B cell (primary cell): ENCODE data around the gene SFXN1. TPM values are rescaled to one million over a fixed set of nuclear protein-coding genes. Genes with fewer than 3 reads are reported as not detected.

ENCODE experiments used
- ATAC-seq: fragments of 200-7000 bp; cut with Tn5 transposase; one replicate; pipeline ENCODE4 v1.10.0; 2021; ENCODE audit warnings: low read depth, mild to moderate bottlenecking, moderate number of reproducible peaks, moderate library complexity
- CTCF ChIA-PET: fragments of 350-600 bp; sonication (Branson Sonifier 250); formaldehyde crosslinking; loops from one replicate; lab custom pipeline; 2021; ENCODE audit warnings: antibody characterized with exemption, inconsistent platforms; lab: Charles Lee
- POLR2A ChIA-PET: fragments of 350-600 bp; sonication (Branson Sonifier 250); formaldehyde crosslinking; loops from one replicate; lab custom pipeline; 2021; ENCODE audit warnings: antibody characterized with exemption; lab: Charles Lee
- DNase-seq: peaks from one replicate; pipeline ENCODE4 v3.0.0; 2013
- H2AFZ ChIP-seq: 2 replicates; pipeline ENCODE4 v1.6.1; 2012; ENCODE audit warnings: mild to moderate bottlenecking, low read depth, low read length; ENCODE audit not compliant: insufficient read depth, poor library complexity, severe bottlenecking
- H3K27ac ChIP-seq, 2 donors: 1 replicate in 1 of 2; 2 replicates in 1 of 2; pipeline ENCODE4 v1.5.1; 2012 to 2013; ENCODE audit warnings: low read length in 2 of 2, mild to moderate bottlenecking in 2 of 2, moderate library complexity in 1 of 2
- H3K27me3 ChIP-seq, 4 experiments: fragments of 200-600 bp in 1 of 4; sonication (generic) in 1 of 4; replicated peaks in 1 of 4; 1 replicate in 2 of 4; 2 replicates in 2 of 4; pipeline versions ENCODE4 v1.6.1 to v1.7.0; 2013 to 2016; ENCODE audit warnings: low read length in 3 of 4, mild to moderate bottlenecking in 2 of 4, mixed read lengths in 1 of 4, moderate library complexity in 1 of 4; ENCODE audit not compliant: insufficient read depth in 4 of 4, control insufficient read depth in 3 of 4; ENCODE audit errors: control extremely low read depth in 1 of 4
- H3K36me3 ChIP-seq, 2 experiments: replicated peaks in 1 of 2; 1 replicate in 1 of 2; 2 replicates in 1 of 2; pipeline versions ENCODE4 v1.6.1 to v1.7.1; 2013; ENCODE audit warnings: low read length in 1 of 2; ENCODE audit not compliant: insufficient read depth in 2 of 2, control insufficient read depth in 1 of 2; ENCODE audit errors: control extremely low read depth in 1 of 2, extremely low read depth in 1 of 2
- H3K4me1 ChIP-seq, 2 donors: fragments of 200-600 bp in 1 of 2; sonication (generic) in 1 of 2; 1 replicate in 1 of 2; 2 replicates in 1 of 2; pipeline versions ENCODE4 v1.5.1 to v1.6.1; 2013 to 2017; ENCODE audit warnings: low read length in 2 of 2; ENCODE audit not compliant: control insufficient read depth in 2 of 2, insufficient read depth in 2 of 2
- H3K4me2 ChIP-seq: replicated peaks from 2 replicates; pipeline ENCODE3; 2012; ENCODE audit warnings: mild to moderate bottlenecking, low read depth, low read length; ENCODE audit not compliant: poor library complexity, severe bottlenecking
- H3K4me3 ChIP-seq, 5 experiments: fragments of 200-600 bp in 1 of 5; sonication (generic) in 1 of 5; 1 replicate in 3 of 5; 2 replicates in 2 of 5; pipeline versions ENCODE4 v1.5.1 to v1.7.0; 2011 to 2016; ENCODE audit warnings: low read length in 4 of 5, mild to moderate bottlenecking in 4 of 5, low read depth in 2 of 5, control low read depth in 1 of 5, moderate library complexity in 1 of 5; ENCODE audit not compliant: insufficient read depth in 1 of 5; ENCODE audit errors: control extremely low read depth in 1 of 5, extremely low read depth in 1 of 5
- H3K79me2 ChIP-seq: fragments of 200-600 bp; sonication (generic); one replicate; pipeline ENCODE4 v1.6.0; 2016; ENCODE audit warnings: low read length; ENCODE audit not compliant: control insufficient read depth, insufficient read depth
- H3K9ac ChIP-seq: fragments of 200-600 bp; sonication (generic); 2 replicates; pipeline ENCODE4 v1.6.1; 2017; ENCODE audit warnings: mild to moderate bottlenecking, low read length, moderate library complexity
- H3K9me3 ChIP-seq, 3 donors: one replicate each; pipeline versions ENCODE4 v1.6.1 to v1.7.1; 2013; ENCODE audit warnings: low read length in 2 of 3; ENCODE audit not compliant: control insufficient read depth in 2 of 3, insufficient read depth in 1 of 3; ENCODE audit errors: control extremely low read depth in 1 of 3
- H4K20me1 ChIP-seq: 2 replicates; pipeline ENCODE4 v1.6.0; 2012; ENCODE audit warnings: mild to moderate bottlenecking, low read length; ENCODE audit not compliant: insufficient read depth, control insufficient read depth, poor library complexity, severe bottlenecking
- H3K27ac Mint-ChIP-seq: one replicate; pipeline ENCODE4 v1.8.0; 2021; ENCODE audit warnings: mixed read lengths
- H3K27me3 Mint-ChIP-seq: one replicate; pipeline ENCODE4 v1.8.0; 2021; ENCODE audit warnings: mixed read lengths
- H3K4me1 Mint-ChIP-seq: one replicate; pipeline ENCODE4 v1.8.0; 2021; ENCODE audit warnings: mixed read lengths
- H3K4me3 Mint-ChIP-seq: one replicate; pipeline ENCODE4 v1.8.0; 2021; ENCODE audit warnings: mixed read lengths
- H3K9me3 Mint-ChIP-seq: one replicate; pipeline ENCODE4 v1.8.0; 2022; ENCODE audit warnings: mixed read lengths; ENCODE audit not compliant: insufficient read depth
- CTCF ChIP-seq: fragments of 200-600 bp; IDR thresholded peaks from one replicate; pipeline ENCODE4 v1.8.0; 2022; ENCODE audit warnings: antibody characterized with exemption, mild to moderate bottlenecking
- EZH2 ChIP-seq: IDR thresholded peaks from 2 replicates; pipeline ENCODE4 v1.6.1; 2012; ENCODE audit warnings: borderline replicate concordance, low read depth, mild to moderate bottlenecking, moderate library complexity, low read length; ENCODE audit not compliant: insufficient read depth, poor library complexity, severe bottlenecking
- WGBS: methylation state at CpG from one replicate; pipeline ENCODE4 v1.1.5; 2013; ENCODE audit warnings: missing lambda C conversion rate; ENCODE audit not compliant: insufficient coverage; 5-methylcytosine and 5-hydroxymethylcytosine counted together
- intact Hi-C: fragments of 100-400 bp; cut with micrococcal nuclease; formaldehyde crosslinking; loops from one replicate; pipeline ENCODE4 v1.10.0; 2022
- polyA plus RNA-seq: library from polyadenylated mRNA; depleted of rRNA; stranded (reverse); fragments of >200 nt; gene quantifications from 2 replicates; pipeline ENCODE4 v1.2.3, GENCODE V29; 2012
- total RNA-seq, 2 donors: library from RNA; stranded (reverse); fragments of 120-200 nt in 1 of 2; gene quantifications; 1 replicate in 1 of 2; 2 replicates in 1 of 2; pipeline versions ENCODE4 v1.2.3 to v1.2.4, GENCODE V29; 2013 to 2022

Gene SFXN1
- total and polyA plus RNA-seq, 2 donors (not counting 1 experiment from before 2014, with no cell fraction given), result 16.4 to 30.5 TPM

GRCh38 chr5:175493260-175493659 lies 14.9 kb downstream of the SFXN1 start:
- H3K27me3 Mint-ChIP-seq, result no peaks in the 10 kb centered on the region
- TF ChIP-seq CTCF, result no peak
- TF ChIP-seq EZH2, result no peak
- peaks cover 3% of the 10 kb centered on the region for H3K4me1 Mint-ChIP-seq
- H3K4me3 ChIP-seq, result no peak overlapping the region
- intact Hi-C loops, result no loop called here
- H3K36me3 ChIP-seq, result peaks cover 13 to 46% of the 10 kb centered on the region in 2 experiments
- DNase-seq, result no peak
- no peaks in the 10 kb centered on the region for H3K4me1 ChIP-seq
- H3K9ac ChIP-seq, result no peak overlapping the region
- no peaks in the 10 kb centered on the region for H3K9me3 ChIP-seq
- H3K27me3 ChIP-seq, result no peaks in the 10 kb centered on the region
- H4K20me1 ChIP-seq, result peaks cover 6% of the 10 kb centered on the region
- no peak overlapping the region for H2AFZ ChIP-seq
- H3K79me2 ChIP-seq, result peaks cover 28% of the 10 kb centered on the region
- no peak for ATAC-seq
- no peak overlapping the region for H3K4me3 Mint-ChIP-seq
- ChIA-PET CTCF (interaction anchor here (1.4 kb wide), 1 partner anchor 28 kb away, joined by 3 read pairs; no protein-coding TSS in a partner anchor), POLR2A (no interaction called here)
- WGBS, result 100% methylated on average over 7 of the region's 7 CpGs
- no peaks in the 10 kb centered on the region for H3K9me3 Mint-ChIP-seq
- no peak overlapping the region for H3K27ac ChIP-seq
- H3K27ac Mint-ChIP-seq, result no peak overlapping the region
- no peak overlapping the region for H3K4me2 ChIP-seq

- ChIA-PET POLR2A (no interaction called here), CTCF (interaction anchor here (1.4 kb wide), 1 partner anchor 29 kb away, joined by 3 read pairs; no protein-coding TSS in a partner anchor)
- Histone ChIP-seq H3K79me2 (peaks cover 25% of the 10 kb centered on the region), H3K9ac (no peak overlapping the region), H3K27ac (no peak overlapping the region), H3K4me3 (no peak overlapping the region), H3K36me3 (peaks cover 13 to 43% of the 10 kb centered on the region in 2 experiments), H3K9me3 (no peaks in the 10 kb centered on the region), H2AFZ (no peak overlapping the region), H3K4me2 (no peak overlapping the region), H4K20me1 (peaks cover 6% of the 10 kb centered on the region), H3K27me3 (no peaks in the 10 kb centered on the region), H3K4me1 (no peaks in the 10 kb centered on the region)
- Mint-ChIP-seq H3K27me3 (no peaks in the 10 kb centered on the region), H3K4me3 (no peak overlapping the region), H3K9me3 (no peaks in the 10 kb centered on the region), H3K27ac (no peak overlapping the region), H3K4me1 (peaks cover 3% of the 10 kb centered on the region)
- WGBS, result 100% methylated on average over 3 of the region's 8 CpGs
- intact Hi-C loops, result no loop called here
- ATAC-seq, result no peak
- no peak for DNase-seq
- TF ChIP-seq EZH2, result no peak
- no peak for TF ChIP-seq CTCF
Measured at GRCh38 chr5:175493726-175494125, 15.4 kb downstream of the SFXN1 start.
